ENCODE measurements around the gene NACC2.

DNA sequence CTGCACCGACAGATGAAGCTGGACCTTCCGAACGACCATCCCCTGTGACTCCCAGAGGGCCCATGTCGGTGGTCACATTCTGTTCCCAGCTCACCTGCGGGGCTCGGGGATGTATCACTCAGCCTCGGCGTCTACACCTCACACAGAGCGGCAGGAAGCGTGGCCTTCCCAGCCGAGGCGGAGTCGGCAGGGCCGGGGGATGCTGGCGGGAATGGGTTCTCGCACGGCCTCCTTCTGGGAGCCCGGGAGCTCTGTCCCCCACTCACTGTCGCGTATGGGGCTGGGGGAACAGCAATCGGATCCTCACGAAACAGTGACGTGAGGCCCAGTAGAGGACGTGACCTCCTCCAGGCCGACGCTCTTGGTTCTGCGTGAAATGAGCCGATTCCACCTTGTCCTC lies 20.4 kb downstream of the NACC2 start:
- TF ChIP-seq, protein P1, sequence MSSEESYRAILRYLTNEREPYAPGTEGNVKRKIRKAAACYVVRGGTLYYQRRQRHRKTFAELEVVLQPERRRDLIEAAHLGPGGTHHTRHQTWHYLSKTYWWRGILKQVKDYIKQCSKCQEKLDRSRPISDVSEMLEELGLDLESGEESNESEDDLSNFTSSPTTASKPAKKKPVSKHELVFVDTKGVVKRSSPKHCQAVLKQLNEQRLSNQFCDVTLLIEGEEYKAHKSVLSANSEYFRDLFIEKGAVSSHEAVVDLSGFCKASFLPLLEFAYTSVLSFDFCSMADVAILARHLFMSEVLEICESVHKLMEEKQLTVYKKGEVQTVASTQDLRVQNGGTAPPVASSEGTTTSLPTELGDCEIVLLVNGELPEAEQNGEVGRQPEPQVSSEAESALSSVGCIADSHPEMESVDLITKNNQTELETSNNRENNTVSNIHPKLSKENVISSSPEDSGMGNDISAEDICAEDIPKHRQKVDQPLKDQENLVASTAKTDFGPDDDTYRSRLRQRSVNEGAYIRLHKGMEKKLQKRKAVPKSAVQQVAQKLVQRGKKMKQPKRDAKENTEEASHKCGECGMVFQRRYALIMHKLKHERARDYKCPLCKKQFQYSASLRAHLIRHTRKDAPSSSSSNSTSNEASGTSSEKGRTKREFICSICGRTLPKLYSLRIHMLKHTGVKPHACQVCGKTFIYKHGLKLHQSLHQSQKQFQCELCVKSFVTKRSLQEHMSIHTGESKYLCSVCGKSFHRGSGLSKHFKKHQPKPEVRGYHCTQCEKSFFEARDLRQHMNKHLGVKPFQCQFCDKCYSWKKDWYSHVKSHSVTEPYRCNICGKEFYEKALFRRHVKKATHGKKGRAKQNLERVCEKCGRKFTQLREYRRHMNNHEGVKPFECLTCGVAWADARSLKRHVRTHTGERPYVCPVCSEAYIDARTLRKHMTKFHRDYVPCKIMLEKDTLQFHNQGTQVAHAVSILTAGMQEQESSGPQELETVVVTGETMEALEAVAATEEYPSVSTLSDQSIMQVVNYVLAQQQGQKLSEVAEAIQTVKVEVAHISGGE (tag by site-specific recombination; conservative IDR thresholded peaks at IDR 0.05; ENCODE audit: low read depth), result no peak
- TF ChIP-seq MZF1 (tag by site-specific recombination; IDR thresholded peaks at IDR 0.05; ENCODE audit: borderline replicate concordance), result no peak
- TF ChIP-seq, protein P2, sequence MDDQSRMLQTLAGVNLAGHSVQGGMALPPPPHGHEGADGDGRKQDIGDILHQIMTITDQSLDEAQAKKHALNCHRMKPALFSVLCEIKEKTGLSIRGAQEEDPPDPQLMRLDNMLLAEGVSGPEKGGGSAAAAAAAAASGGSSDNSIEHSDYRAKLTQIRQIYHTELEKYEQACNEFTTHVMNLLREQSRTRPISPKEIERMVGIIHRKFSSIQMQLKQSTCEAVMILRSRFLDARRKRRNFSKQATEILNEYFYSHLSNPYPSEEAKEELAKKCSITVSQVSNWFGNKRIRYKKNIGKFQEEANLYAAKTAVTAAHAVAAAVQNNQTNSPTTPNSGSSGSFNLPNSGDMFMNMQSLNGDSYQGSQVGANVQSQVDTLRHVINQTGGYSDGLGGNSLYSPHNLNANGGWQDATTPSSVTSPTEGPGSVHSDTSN (CRISPR knock-in tag; IDR thresholded peaks at IDR 0.05), result no peak
- no peak for TF ChIP-seq ZBTB8A (tag by site-specific recombination; IDR thresholded peaks at IDR 0.05)
- no peak for TF ChIP-seq ZSCAN30 (tag by site-specific recombination; IDR thresholded peaks at IDR 0.05)
- TF ChIP-seq, protein P3, sequence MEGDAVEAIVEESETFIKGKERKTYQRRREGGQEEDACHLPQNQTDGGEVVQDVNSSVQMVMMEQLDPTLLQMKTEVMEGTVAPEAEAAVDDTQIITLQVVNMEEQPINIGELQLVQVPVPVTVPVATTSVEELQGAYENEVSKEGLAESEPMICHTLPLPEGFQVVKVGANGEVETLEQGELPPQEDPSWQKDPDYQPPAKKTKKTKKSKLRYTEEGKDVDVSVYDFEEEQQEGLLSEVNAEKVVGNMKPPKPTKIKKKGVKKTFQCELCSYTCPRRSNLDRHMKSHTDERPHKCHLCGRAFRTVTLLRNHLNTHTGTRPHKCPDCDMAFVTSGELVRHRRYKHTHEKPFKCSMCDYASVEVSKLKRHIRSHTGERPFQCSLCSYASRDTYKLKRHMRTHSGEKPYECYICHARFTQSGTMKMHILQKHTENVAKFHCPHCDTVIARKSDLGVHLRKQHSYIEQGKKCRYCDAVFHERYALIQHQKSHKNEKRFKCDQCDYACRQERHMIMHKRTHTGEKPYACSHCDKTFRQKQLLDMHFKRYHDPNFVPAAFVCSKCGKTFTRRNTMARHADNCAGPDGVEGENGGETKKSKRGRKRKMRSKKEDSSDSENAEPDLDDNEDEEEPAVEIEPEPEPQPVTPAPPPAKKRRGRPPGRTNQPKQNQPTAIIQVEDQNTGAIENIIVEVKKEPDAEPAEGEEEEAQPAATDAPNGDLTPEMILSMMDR (tag by site-specific recombination; IDR thresholded peaks at IDR 0.05), result no peak
- no peak for TF ChIP-seq ZNF514 (tag by site-specific recombination; IDR thresholded peaks at IDR 0.05)
- TF ChIP-seq ZNF292 (tag by site-specific recombination; IDR thresholded peaks at IDR 0.05; ENCODE audit: borderline replicate concordance, low read depth), result no peak
- no peak for TF ChIP-seq ZNF175 (tag by site-specific recombination; IDR thresholded peaks at IDR 0.05)
- TF ChIP-seq ZNF560 (tag by site-specific recombination; IDR thresholded peaks at IDR 0.05; ENCODE audit: borderline replicate concordance), result no peak
- TF ChIP-seq, protein P4, sequence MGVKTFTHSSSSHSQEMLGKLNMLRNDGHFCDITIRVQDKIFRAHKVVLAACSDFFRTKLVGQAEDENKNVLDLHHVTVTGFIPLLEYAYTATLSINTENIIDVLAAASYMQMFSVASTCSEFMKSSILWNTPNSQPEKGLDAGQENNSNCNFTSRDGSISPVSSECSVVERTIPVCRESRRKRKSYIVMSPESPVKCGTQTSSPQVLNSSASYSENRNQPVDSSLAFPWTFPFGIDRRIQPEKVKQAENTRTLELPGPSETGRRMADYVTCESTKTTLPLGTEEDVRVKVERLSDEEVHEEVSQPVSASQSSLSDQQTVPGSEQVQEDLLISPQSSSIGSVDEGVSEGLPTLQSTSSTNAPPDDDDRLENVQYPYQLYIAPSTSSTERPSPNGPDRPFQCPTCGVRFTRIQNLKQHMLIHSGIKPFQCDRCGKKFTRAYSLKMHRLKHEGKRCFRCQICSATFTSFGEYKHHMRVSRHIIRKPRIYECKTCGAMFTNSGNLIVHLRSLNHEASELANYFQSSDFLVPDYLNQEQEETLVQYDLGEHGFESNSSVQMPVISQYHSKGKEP (tag by site-specific recombination; IDR thresholded peaks at IDR 0.05), result no peak
- TF ChIP-seq ZNF366 (tag by site-specific recombination; conservative IDR thresholded peaks at IDR 0.05), result no peak
- TF ChIP-seq ZNF121 (tag by site-specific recombination; IDR thresholded peaks at IDR 0.05), result no peak
- TF ChIP-seq ZNF776 (tag by site-specific recombination; IDR thresholded peaks at IDR 0.05; ENCODE audit: borderline replicate concordance), result no peak

Measured in HEK293 (cell line).